ENCODE data around the gene POTEI.
"Not testable (repeated sequence)": the region's sequence is repeated elsewhere in the genome, so short reads cannot be mapped to it uniquely, and the experiment has no call there.

Gene POTEI

GRCh38 chr2:130454712-130455083 is 54.4 kb downstream of the POTEI start:
- peak; percentile 20 for DNase-seq

- DNase-seq, result not testable (repeated sequence)
Measured at GRCh38 chr2:130453955-130454711, 55.0 kb downstream of the POTEI start.

GRCh38 chr2:130452897-130453296 is 56.2 kb downstream of the POTEI start:
- peak; percentile 15 for DNase-seq

GRCh38 chr2:130451823-130452222 is 57.3 kb downstream of the POTEI start:
- DNase-seq, result not testable (repeated sequence)

- peak; percentile 19 for DNase-seq
Measured at GRCh38 chr2:130451278-130451677, 57.9 kb downstream of the POTEI start.

- DNase-seq, result not testable (repeated sequence)
Measured at GRCh38 chr2:130450366-130450765, 58.8 kb downstream of the POTEI start.

- DNase-seq, result peak; percentile 71
Measured at GRCh38 chr2:130427631-130428030, 81.5 kb downstream of the POTEI start.

- not testable (repeated sequence) for DNase-seq
Measured at GRCh38 chr2:130418845-130419244, 90.3 kb downstream of the POTEI start.

GRCh38 chr2:130416693-130417092 is 92.4 kb downstream of the POTEI start:
- DNase-seq, result not testable (repeated sequence)
